Parathyroid adenoma (tissue), 2 donors: ENCODE measurements around the gene METTL26.
A peak's percentile ranks its signal among the peaks of the same experiment; 100 is the strongest.

ENCODE experiments used
- H2AFZ ChIP-seq: fragments of 300-600 bp; sonication (generic); one replicate; pipeline ENCODE4 v1.7.0; 2017; ENCODE audit warnings: antibody characterized with exemption, mild to moderate bottlenecking
- H3K27ac ChIP-seq: fragments of 300-600 bp; sonication (generic); one replicate; pipeline ENCODE4 v1.7.0; 2017
- H3K27me3 ChIP-seq: fragments of 300-600 bp; sonication (generic); one replicate; pipeline ENCODE4 v1.7.0; 2017; ENCODE audit warnings: low read length; ENCODE audit not compliant: control insufficient read depth, insufficient read depth
- H3K36me3 ChIP-seq: fragments of 300-600 bp; sonication (generic); one replicate; pipeline ENCODE4 v1.7.0; 2017; ENCODE audit warnings: low read length; ENCODE audit not compliant: control insufficient read depth, insufficient read depth
- H3K4me1 ChIP-seq: fragments of 300-600 bp; sonication (generic); one replicate; pipeline ENCODE4 v1.7.0; 2017; ENCODE audit warnings: control low read depth
- H3K4me2 ChIP-seq: fragments of 300-600 bp; sonication (generic); one replicate; pipeline ENCODE4 v1.7.0; 2017; ENCODE audit warnings: low read length
- H3K4me3 ChIP-seq: fragments of 300-600 bp; sonication (generic); one replicate; pipeline ENCODE4 v1.7.0; 2017; ENCODE audit warnings: low read depth, low read length
- H3K79me2 ChIP-seq: fragments of 300-600 bp; sonication (generic); one replicate; pipeline ENCODE4 v1.7.0; 2017; ENCODE audit warnings: control low read depth
- H3K9ac ChIP-seq: fragments of 300-600 bp; sonication (generic); one replicate; pipeline ENCODE4 v1.7.0; 2017; ENCODE audit warnings: mild to moderate bottlenecking
- H3K9me3 ChIP-seq: fragments of 300-600 bp; sonication (generic); one replicate; pipeline ENCODE4 v1.7.0; 2017; ENCODE audit warnings: low read length; ENCODE audit not compliant: control insufficient read depth
- CTCF ChIP-seq: fragments of 300-600 bp; sonication (generic); IDR thresholded peaks from one replicate; pipeline ENCODE4 v1.7.0; 2017; ENCODE audit warnings: antibody characterized with exemption, mild to moderate bottlenecking
- donor health status: primary hyperparathyroidism.

Gene METTL26

GRCh38 chr16:676913-677312 lies 40.8 kb upstream of the METTL26 start:
- Histone ChIP-seq H3K36me3 (no peaks in the 10 kb centered on the region), H3K9me3 (no peaks in the 10 kb centered on the region), H3K4me1 (peaks cover 6% of the 10 kb centered on the region), H3K4me2 (no peak overlapping the region), H3K9ac (no peak overlapping the region), H3K4me3 (no peak overlapping the region), H3K27ac (no peak overlapping the region), H3K27me3 (no peaks in the 10 kb centered on the region), H2AFZ (no peak overlapping the region), H3K79me2 (peaks cover 4% of the 10 kb centered on the region)
- no peak for TF ChIP-seq CTCF

- Histone ChIP-seq H2AFZ (no peak overlapping the region), H3K4me3 (no peak overlapping the region), H3K9me3 (no peaks in the 10 kb centered on the region), H3K27ac (no peak overlapping the region), H3K36me3 (no peaks in the 10 kb centered on the region), H3K79me2 (peaks cover 2% of the 10 kb centered on the region), H3K9ac (no peak overlapping the region), H3K4me2 (no peak overlapping the region), H3K4me1 (peaks cover 5% of the 10 kb centered on the region), H3K27me3 (no peaks in the 10 kb centered on the region)
- TF ChIP-seq CTCF: no peak
These were observed 40.4 kb upstream of the METTL26 start for GRCh38 chr16:676565-676902.

- no peaks in the 10 kb centered on the region for H3K36me3 ChIP-seq
- no peak for TF ChIP-seq CTCF
- no peaks in the 10 kb centered on the region for H3K9me3 ChIP-seq
- no peaks in the 10 kb centered on the region for H3K27me3 ChIP-seq
- H2AFZ ChIP-seq: peak overlapping the region; percentile 63
- H3K27ac ChIP-seq: no peak overlapping the region
- H3K9ac ChIP-seq: no peak overlapping the region
- no peaks in the 10 kb centered on the region for H3K79me2 ChIP-seq
- H3K4me3 ChIP-seq: no peak overlapping the region
- no peaks in the 10 kb centered on the region for H3K4me1 ChIP-seq
- peak overlapping the region; percentile 77 for H3K4me2 ChIP-seq
These were observed 39.9 kb upstream of the METTL26 start for GRCh38 chr16:675884-676564.

- Histone ChIP-seq H3K27ac (no peak within 1 kb of the TSS), H3K4me3 (peak within 1 kb of the TSS; percentile 40), H2AFZ (peak within 1 kb of the TSS; percentile 63), H3K4me2 (peak within 1 kb of the TSS; percentile 77), H3K79me2 (no peaks in the 10 kb centered on the region), H3K36me3 (no peaks in the 10 kb centered on the region), H3K4me1 (no peaks in the 10 kb centered on the region), H3K9ac (no peak within 1 kb of the TSS), H3K9me3 (no peaks in the 10 kb centered on the region), H3K27me3 (no peaks in the 10 kb centered on the region)
- TF ChIP-seq CTCF: no peak
These were observed 39.1 kb upstream of the METTL26 start, which contains the start of gene RHBDL1 for GRCh38 chr16:674968-675883. TSS of gene RHBDL1 (plus strand) at chr16:675671. CDS start at chr16:675791, 120 bp downstream.
